Measurements from ENCODE around the gene MACF1.

MACF1 gene

GRCh38 chr1:39391691-39392679 lies 187.5 kb downstream of the MACF1 start:
- DNase-seq, result peak in 11 of 58 donors; percentile 15 to 53 (median 27)

- no peak for DNase-seq
Measured at GRCh38 chr1:39392851-39393573, 188.5 kb downstream of the MACF1 start.

- no peak for DNase-seq
Measured at GRCh38 chr1:39393645-39394044, 189.2 kb downstream of the MACF1 start.

GRCh38 chr1:39394059-39394458 lies 189.6 kb downstream of the MACF1 start:
- DNase-seq, result no peak

- DNase-seq, result no peak
Measured at GRCh38 chr1:39394598-39394997, 190.1 kb downstream of the MACF1 start.

- DNase-seq, result no peak
Measured at GRCh38 chr1:39395357-39395831, 190.9 kb downstream of the MACF1 start.

- DNase-seq, result no peak
Measured at GRCh38 chr1:39396671-39397070, 192.2 kb downstream of the MACF1 start.

- DNase-seq, result no peak
Measured at GRCh38 chr1:39397487-39397886, 193.0 kb downstream of the MACF1 start.

- peak in 6 of 58 donors; percentile 8 to 55 (median 28) for DNase-seq
Measured at GRCh38 chr1:39398278-39399021, 194.0 kb downstream of the MACF1 start.

- DNase-seq, result no peak
Measured at GRCh38 chr1:39401106-39401505, 196.6 kb downstream of the MACF1 start.

- no peak for DNase-seq
Measured at GRCh38 chr1:39404876-39405275, 200.4 kb downstream of the MACF1 start.

GRCh38 chr1:39405358-39405757 lies 200.9 kb downstream of the MACF1 start:
- DNase-seq, result no peak

GRCh38 chr1:39406533-39407450 lies 202.3 kb downstream of the MACF1 start:
- no peak for DNase-seq

- no peak for DNase-seq
Measured at GRCh38 chr1:39407510-39407895, 203.0 kb downstream of the MACF1 start.

GRCh38 chr1:39407896-39408640 lies 203.6 kb downstream of the MACF1 start:
- peak in 1 of 58 donors; percentile 77 for DNase-seq

- DNase-seq, result peak in 57 of 58 donors; percentile 67 to 98 (median 92)
Measured at GRCh38 chr1:39408641-39409054, 204.2 kb downstream of the MACF1 start.

- DNase-seq, result peak in 27 of 58 donors; percentile 28 to 90 (median 52)
Measured at GRCh38 chr1:39409055-39409816, 204.7 kb downstream of the MACF1 start.

GRCh38 chr1:39410915-39411436 lies 206.5 kb downstream of the MACF1 start:
- DNase-seq, result peak in 38 of 58 donors; percentile 10 to 63 (median 40)

Data from anterior cingulate cortex (tissue), 58 donors.